GDM1 (cell line): Measurements from ENCODE around the gene TBCD.
"Not testable (repeated sequence)": the region's sequence is repeated elsewhere in the genome, so short reads cannot be mapped to it uniquely, and the experiment has no call there.

Source experiments
- DNase-seq: peaks from one replicate; lab custom pipeline; 2025; lab: John Stamatoyannopoulos, UW

The TBCD gene

GRCh38 chr17:82938873-82939620 is 187.2 kb downstream of the TBCD start:
- no peak for DNase-seq

DNA sequence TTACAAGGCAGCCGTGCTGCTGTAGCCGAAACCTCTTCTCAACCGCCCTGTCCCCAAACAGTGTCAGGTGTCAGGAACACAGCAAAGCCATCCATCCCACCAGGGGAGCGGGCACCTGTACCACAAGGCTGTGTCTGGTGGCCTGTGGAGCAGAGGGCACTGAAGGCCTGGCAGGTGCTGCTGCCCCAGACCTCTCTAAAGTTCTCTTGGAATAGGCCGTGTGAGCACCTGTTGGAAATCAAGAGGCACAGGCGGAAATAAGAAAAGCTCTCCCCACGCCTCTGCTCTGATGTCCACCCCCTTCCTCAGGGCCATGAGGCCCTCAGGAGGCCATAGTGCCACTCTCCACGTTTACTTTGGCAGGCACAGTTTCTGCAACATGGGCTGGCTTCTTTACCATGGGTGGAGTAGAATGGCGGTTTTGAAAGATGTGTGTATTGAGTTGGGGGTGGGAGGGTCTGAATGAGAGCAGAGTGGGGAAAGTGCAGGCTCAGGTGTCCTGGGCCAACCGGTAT is 187.8 kb downstream of the TBCD start:
- no peak for DNase-seq

DNA sequence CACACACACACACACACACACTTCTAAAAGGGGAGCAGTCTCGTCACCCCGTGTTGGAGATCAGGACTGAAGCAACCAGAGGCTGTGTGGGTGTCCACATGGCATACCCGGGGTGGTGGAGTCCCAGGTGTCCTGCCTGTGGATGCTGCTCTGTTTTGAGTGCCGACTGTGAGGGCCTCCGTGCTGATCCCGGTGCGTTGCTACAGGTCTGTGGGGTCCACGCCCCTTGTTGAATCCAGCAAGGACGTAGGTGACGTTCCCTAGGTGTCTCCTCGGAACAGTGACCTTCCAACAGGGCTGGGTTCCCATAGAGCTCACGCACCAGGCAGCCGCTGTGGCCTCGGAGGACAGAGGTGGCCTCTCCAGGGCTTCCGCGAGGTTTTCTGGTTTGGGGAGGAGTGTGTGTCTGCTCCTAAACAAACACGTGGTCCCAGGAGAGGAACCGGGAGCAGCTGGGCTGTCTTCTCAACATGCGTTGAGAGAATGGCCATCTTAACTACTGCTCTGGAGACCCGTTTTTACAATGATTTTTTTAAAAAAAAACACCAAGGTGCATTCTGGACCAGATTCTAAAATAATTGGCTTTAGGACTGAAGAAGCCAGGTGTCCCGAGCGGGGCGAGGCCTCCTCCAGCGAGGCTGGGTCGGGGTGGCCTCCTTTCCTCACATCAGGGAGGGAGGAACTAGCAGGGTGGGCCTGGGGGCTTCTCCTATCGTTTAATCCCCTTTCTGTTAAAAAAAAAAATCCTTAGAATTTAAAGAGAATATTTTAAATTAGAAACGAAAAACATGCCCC is 188.6 kb downstream of the TBCD start:
- DNase-seq: no peak

- no peak for DNase-seq
Measured at GRCh38 chr17:82941021-82942001, 189.4 kb downstream of the TBCD start.

- DNase-seq: no peak
Measured at GRCh38 chr17:82942166-82943130, 190.6 kb downstream of the TBCD start.

GRCh38 chr17:82943339-82943738 is 191.5 kb downstream of the TBCD start:
- no peak for DNase-seq

- DNase-seq: no peak
Measured at GRCh38 chr17:82943751-82944150, 191.9 kb downstream of the TBCD start.

- DNase-seq: no peak
Measured at GRCh38 chr17:82944990-82945389, 193.1 kb downstream of the TBCD start.

DNA sequence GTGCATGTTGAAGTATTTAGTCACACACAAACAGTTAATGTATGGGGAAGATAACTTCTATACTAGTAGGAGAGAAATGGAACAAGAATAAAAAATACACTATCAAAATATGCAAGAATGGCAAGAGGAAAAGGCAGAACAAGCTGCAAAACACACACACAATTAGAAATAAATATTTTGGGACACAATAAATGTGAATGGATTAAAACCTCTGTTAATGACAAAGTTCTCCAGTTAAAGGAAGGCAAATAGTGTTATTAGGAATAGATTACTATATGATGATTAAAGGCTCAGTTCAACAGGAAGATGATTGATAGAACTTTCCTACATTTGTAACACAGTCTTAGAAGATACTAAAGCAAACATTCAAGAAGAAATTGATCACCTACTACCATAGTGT is 194.2 kb downstream of the TBCD start:
- DNase-seq: no peak

- no peak for DNase-seq
Measured at GRCh38 chr17:82947051-82947991, 195.5 kb downstream of the TBCD start.

- DNase-seq: no peak
Measured at GRCh38 chr17:82948081-82948511, 196.2 kb downstream of the TBCD start.

- DNase-seq: no peak
Measured at GRCh38 chr17:82948957-82949356, 197.1 kb downstream of the TBCD start.

- DNase-seq: no peak
Measured at GRCh38 chr17:82949361-82949760, 197.5 kb downstream of the TBCD start.

DNA sequence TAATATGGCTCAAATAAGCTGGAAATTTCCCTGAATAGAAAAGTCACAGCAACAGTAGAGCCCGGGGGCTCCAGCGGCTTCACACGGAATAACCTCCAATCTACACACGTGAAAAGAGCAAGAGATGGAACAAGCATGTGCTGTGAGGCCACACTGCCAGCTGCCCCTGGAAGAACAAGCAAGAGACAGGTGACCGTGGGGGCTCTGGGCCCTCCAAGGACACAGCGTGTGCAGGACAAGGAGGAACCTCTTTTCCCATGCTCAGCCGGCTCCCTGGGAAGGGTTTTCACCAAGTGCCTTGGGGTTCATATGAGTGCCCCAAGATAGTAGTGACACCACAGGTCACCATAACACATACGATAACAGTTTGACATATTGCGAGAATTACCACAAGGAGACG is 198.1 kb downstream of the TBCD start:
- no peak for DNase-seq

- no peak for DNase-seq
Measured at GRCh38 chr17:82950525-82951102, 198.7 kb downstream of the TBCD start.

GRCh38 chr17:82952019-82952418 is 200.2 kb downstream of the TBCD start:
- no peak for DNase-seq

GRCh38 chr17:82955106-82955505 is 203.2 kb downstream of the TBCD start:
- DNase-seq: not testable (repeated sequence)

- DNase-seq: not testable (repeated sequence)
Measured at GRCh38 chr17:82955627-82956026, 203.8 kb downstream of the TBCD start.

DNA sequence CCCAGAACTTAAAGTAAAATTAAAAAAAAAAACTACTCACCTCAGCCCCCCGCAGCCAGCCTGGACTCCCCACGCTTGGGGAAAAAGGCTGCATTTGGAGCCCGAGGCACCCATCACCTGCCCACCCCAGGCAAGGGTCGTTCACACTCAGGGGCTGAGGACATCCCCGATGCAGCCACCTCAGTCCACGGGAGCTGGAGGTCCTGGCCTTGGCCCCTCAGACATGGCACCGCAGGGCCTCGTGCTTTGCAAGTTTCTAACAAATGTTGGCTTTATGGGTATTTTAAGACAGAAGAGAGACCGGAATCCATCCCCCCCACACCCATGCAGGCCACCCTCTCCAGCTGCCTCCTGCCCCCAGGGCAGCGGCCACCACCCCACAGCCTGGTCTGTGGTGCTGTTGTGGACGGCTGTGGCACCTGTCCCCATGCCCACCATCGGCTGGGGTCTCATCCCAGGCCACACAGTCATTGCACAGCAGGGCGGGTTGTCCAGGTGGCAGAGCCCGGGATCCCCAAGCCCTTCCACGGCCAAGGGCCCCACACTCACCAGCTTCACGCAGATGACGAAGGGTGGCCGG is 204.4 kb downstream of the TBCD start:
- no peak for DNase-seq
